ENCODE measurements around the gene ENO2. TPM values are rescaled to one million over a fixed set of nuclear protein-coding genes. Genes with fewer than 3 reads are reported as not detected.

Gene ENO2
- total RNA-seq, 1 experiment from 2014 or later: 166 TPM

- H3K56ac ChIP-seq (ENCODE audit: insufficient read length, low read depth, low read length): no peak overlapping the region
- no peak overlapping the region; the same call in 1 of the 2 replicates for H3K14ac ChIP-seq (ENCODE audit: insufficient read depth, low read length)
- peaks cover 5% of the 10 kb centered on the region; the same call in 1 of the 2 replicates for H3K4me1 ChIP-seq (ENCODE audit: insufficient read depth, low read length)
- H3K27ac ChIP-seq (ENCODE audit: insufficient read length, low read depth, low read length): no peak overlapping the region
- no peak overlapping the region for H2BK5ac ChIP-seq (ENCODE audit: insufficient read length, low read length)
- H3K27me3 Mint-ChIP-seq (ENCODE audit: low read depth): no peaks in the 10 kb centered on the region; the same call in 1 of the 2 replicates
- H3K79me1 ChIP-seq (ENCODE audit: insufficient read depth, low read depth, low read length, poor library complexity, severe bottlenecking): no peaks in the 10 kb centered on the region
- H2BK12ac ChIP-seq (ENCODE audit: insufficient read length, low read depth, low read length): no peak overlapping the region
- H3K23ac ChIP-seq (ENCODE audit: insufficient read length, low read depth, low read length): no peak overlapping the region
- no peak overlapping the region for H2BK120ac ChIP-seq (ENCODE audit: low read depth, low read length, poor library complexity, severe bottlenecking)
- H3K18ac ChIP-seq (ENCODE audit: insufficient read length, low read depth, low read length): no peak overlapping the region
- no peak overlapping the region for H2BK20ac ChIP-seq (ENCODE audit: low read depth, low read length, poor library complexity, severe bottlenecking)
- no peak overlapping the region for H4K91ac ChIP-seq (ENCODE audit: insufficient read length, low read depth, low read length)
- no peaks in the 10 kb centered on the region for H4K20me1 ChIP-seq (ENCODE audit: control insufficient read depth, insufficient read depth, insufficient read length)
- peaks cover 29 to 46% of the 10 kb centered on the region in 2 experiments for H3K4me1 Mint-ChIP-seq
- WGBS (ENCODE audit: extremely low coverage, insufficient read length, low lambda C conversion rate): no CpG with 5 or more reads among the region's 28 CpGs
- no peaks in the 10 kb centered on the region; the same call in 1 of the 2 replicates for H3K79me2 ChIP-seq (ENCODE audit: insufficient read depth, low read length)
- no peaks in the 10 kb centered on the region for H3K9me3 ChIP-seq (ENCODE audit: control insufficient read depth, low read depth, low read length)
- H3K36me3 Mint-ChIP-seq (ENCODE audit: insufficient read depth in 1 of 3, low read depth in 3 of 3): peaks cover 0 to 6% (median 0%) of the 10 kb centered on the region in 3 experiments; a peak in 4 of 7 replicates
- no peaks in the 10 kb centered on the region for H3K27me3 ChIP-seq (ENCODE audit: insufficient read depth, low read length)
- no peaks in the 10 kb centered on the region for H3K9me3 Mint-ChIP-seq
- H4K8ac ChIP-seq (replicated peaks; ENCODE audit: insufficient read length, low read depth, low read length): no peak overlapping the region
- no peak overlapping the region for H2AK5ac ChIP-seq (ENCODE audit: insufficient read length, low read length)
- H2BK15ac ChIP-seq (ENCODE audit: low read depth, low read length): no peak overlapping the region
- no peak overlapping the region for H3K4me2 ChIP-seq (ENCODE audit: insufficient read depth, insufficient read length, low read length)
- no peak for TF ChIP-seq CTCF (conservative IDR thresholded peaks at IDR 0.05)
- H4K5ac ChIP-seq (ENCODE audit: insufficient read length, low read depth, low read length): no peak overlapping the region
- H3K23me2 ChIP-seq (ENCODE audit: insufficient read length, low read depth, low read length, poor library complexity, severe bottlenecking): peaks cover 17% of the 10 kb centered on the region
- H3T11ph ChIP-seq (ENCODE audit: low read length): no peak overlapping the region
- H3K4me3 Mint-ChIP-seq: no peak overlapping the region
- H3K4ac ChIP-seq (ENCODE audit: low read depth, low read length): no peak overlapping the region
- no peak for DNase-seq
- no peak overlapping the region for H3K9ac ChIP-seq (ENCODE audit: extremely low read depth, insufficient read length, low read length)
- H3K27ac Mint-ChIP-seq: peak overlapping the region in 1 of 3 experiments; percentile 82; a peak in 3 of 7 replicates
- H2AFZ ChIP-seq (ENCODE audit: low read length): no peak overlapping the region
Observed at GRCh38 chr12:6957741-6958608, 43.6 kb downstream of the ENO2 start.

Data from H9 (cell line).